Heart right ventricle (tissue), 16 donors: ENCODE data around the gene ECI2. TPM values are rescaled to one million over a fixed set of nuclear protein-coding genes. Genes with fewer than 3 reads are reported as not detected.

Source experiments
- ATAC-seq, 8 donors: fragments of 200-7000 bp; cut with Tn5 transposase; one replicate each; pipeline ENCODE4 v1.9.1; 2020; ENCODE audit warnings: mild to moderate bottlenecking in 8 of 8, moderate library complexity in 8 of 8, moderate number of reproducible peaks in 1 of 8
- DNase-seq, 2 donors: peaks; one replicate each; pipeline ENCODE4 v3.0.0-alpha.2; 2020
- H3K27ac ChIP-seq, 10 donors: fragments of 200-600 bp; sonication (generic) in 2 of 10; one replicate each; pipeline versions ENCODE4 v1.5.0 to v1.8.0; 2020 to 2022; ENCODE audit warnings: mild to moderate bottlenecking in 3 of 10
- H3K27me3 ChIP-seq, 7 donors: fragments of 200-600 bp; one replicate each; pipeline ENCODE4 v1.8.0; 2021 to 2022; ENCODE audit warnings: mild to moderate bottlenecking in 2 of 7
- H3K36me3 ChIP-seq, 9 donors: fragments of 200-600 bp; sonication (generic) in 1 of 9; one replicate each; pipeline versions ENCODE4 v1.5.0 to v1.8.0; 2020 to 2022; ENCODE audit warnings: mild to moderate bottlenecking in 2 of 9
- H3K4me1 ChIP-seq, 9 donors: fragments of 200-600 bp; sonication (generic) in 1 of 9; one replicate each; pipeline versions ENCODE4 v1.5.0 to v1.8.0; 2020 to 2022; ENCODE audit warnings: mild to moderate bottlenecking in 4 of 9
- H3K4me3 ChIP-seq, 10 donors: fragments of 200-600 bp; sonication (generic) in 2 of 10; one replicate each; pipeline versions ENCODE4 v1.5.0 to v1.8.0; 2020 to 2022; ENCODE audit warnings: mild to moderate bottlenecking in 7 of 10, moderate library complexity in 2 of 10
- H3K9me3 ChIP-seq, 11 donors: fragments of 200-600 bp in 10 of 11; sonication (generic) in 2 of 11; one replicate each; pipeline versions ENCODE4 v1.5.0 to v1.8.0; 2013 to 2022; ENCODE audit warnings: mild to moderate bottlenecking in 2 of 11, control low read depth in 1 of 11, moderate library complexity in 1 of 11
- CTCF ChIP-seq, 9 donors: fragments of 200-600 bp; sonication (generic) in 2 of 9; IDR thresholded peaks; one replicate each; pipeline versions ENCODE4 v1.5.0 to v1.8.0; 2021 to 2022; ENCODE audit warnings: antibody characterized with exemption in 9 of 9, mild to moderate bottlenecking in 5 of 9, moderate library complexity in 1 of 9
- WGBS, 2 donors: extraction: QIAGEN DNeasy Blood & Tissue Kit; methylation state at CpG; one replicate each; pipeline ENCODE4 v1.1.7; 2013; ENCODE audit warnings: inconsistent platforms in 1 of 2; 5-methylcytosine and 5-hydroxymethylcytosine counted together
- intact Hi-C, 10 donors: fragments of 100-400 bp; cut with DNase I; formaldehyde crosslinking; loops; one replicate each; pipeline versions ENCODE4 v1.11.1 to v1.14.2; 2022
- polyA plus RNA-seq, 2 donors: library from polyadenylated mRNA; stranded (reverse); fragments of 200-250 nt; gene quantifications; one replicate each; pipeline ENCODE4 v1.2.3, GENCODE V29; 2013
- total RNA-seq, 10 donors: library from RNA; stranded (reverse); fragmentation: NEBNext Ultra II Directional in 3 of 10; extraction: Animal tissue kit (Norgen Biotek cat#: 25700) in 3 of 10; gene quantifications; one replicate each; pipeline versions ENCODE4 v1.2.1 to v1.2.4, GENCODE V29; 2021 to 2023
- donor health status: Arrhythmogenic right ventricular cardiomyopathy.
- donor health status: ischemic (EF 13 %, LVEDD 7.1; RV severe dilation, severe dysfunction).
- donor health status: healthy with polysubstance abuse.
- donor health status: DM: no; HTN: yes; CAD: no.
- donor health status: DM: no; HTN: no; CAD: no.
- donor health status: ischemic (EF 25% LVEDD 6.9; RV normal size, moderate dysfunction).
- donor health status: ischemic (EF 25% LVEDD 5.7; RV mildly dilated, moderate dysfunction).
- donor health status: healthy.
- donor health status: DM: yes; HTN: yes; CAD: no.
- donor health status: Ischemic cardiomyopathy.
- donor health status: ischemic (EF 35%, LVEDD 5.7; RV mildly dilated, moderate dysfunction).
- donor health status: nonischemic (EF 11% LVEDD 7.7; RV severe dilation, severe dysfunction).
- donor health status: DM: yes; HTN: yes; CAD: no.
- donor health status: PGD.
- donor health status: ischemic (EF 29% LVEDD 5.4; RV normal size, mild dysfunction).
- donor health status: nonischemic (EF 23%, LVEDD 6.1; RV moderate dilation, normal function).

The ECI2 gene
- total and polyA plus RNA-seq, 12 donors, result 54.9 to 194 (median 162) TPM

GRCh38 chr6:4145083-4145482 lies 9.7 kb upstream of the ECI2 start:
- Histone ChIP-seq H3K27ac (no peak overlapping the region), H3K27me3 (no peaks in the 10 kb centered on the region), H3K36me3 (no peaks in the 10 kb centered on the region), H3K9me3 (peaks cover 0 to 7% (median 0%) of the 10 kb centered on the region in 11 donors), H3K4me3 (no peak overlapping the region), H3K4me1 (no peaks in the 10 kb centered on the region)
- 89 to 93% methylated on average over 2 of the region's 2 CpGs for WGBS, 2 donors
- no peak for DNase-seq
- ATAC-seq, result no peak
- no peak for TF ChIP-seq CTCF (IDR thresholded peaks at IDR 0.05)
- intact Hi-C loops, result no loop called here

- H3K4me1 ChIP-seq, result peaks cover under 1 to 15% (median 10%) of the 10 kb centered on the region in 9 donors
- no peak overlapping the region for H3K4me3 ChIP-seq
- no peak for ATAC-seq
- TF ChIP-seq CTCF (IDR thresholded peaks at IDR 0.05), result no peak
- peaks cover 0 to 7% (median 0%) of the 10 kb centered on the region in 11 donors for H3K9me3 ChIP-seq
- 73 to 80% methylated on average over 3 of the region's 3 CpGs for WGBS, 2 donors
- H3K27ac ChIP-seq, result no peak overlapping the region
- no peaks in the 10 kb centered on the region for H3K27me3 ChIP-seq
- H3K36me3 ChIP-seq, result no peaks in the 10 kb centered on the region
- intact Hi-C loops, result loop anchor here in 1 of 10 donors (10.0 kb wide), 1 partner anchor 394 kb away; no protein-coding TSS in a partner anchor
- no peak for DNase-seq
These were observed 3.9 kb upstream of the ECI2 start for GRCh38 chr6:4139272-4139671.

- no peak for TF ChIP-seq CTCF (IDR thresholded peaks at IDR 0.05)
- peaks cover 0 to 5% (median 0%) of the 10 kb centered on the region in 11 donors for H3K9me3 ChIP-seq
- H3K27ac ChIP-seq, result no peak overlapping the region
- ATAC-seq, result no peak
- no peak for DNase-seq
- peaks cover 8 to 25% (median 19%) of the 10 kb centered on the region in 9 donors for H3K4me1 ChIP-seq
- peaks cover 0 to 7% (median 0%) of the 10 kb centered on the region in 9 donors for H3K36me3 ChIP-seq
- intact Hi-C loops, result loop anchor here in 1 of 10 donors (10.0 kb wide), 1 partner anchor 393 kb away; no protein-coding TSS in a partner anchor
- H3K27me3 ChIP-seq, result no peaks in the 10 kb centered on the region
- no peak overlapping the region for H3K4me3 ChIP-seq
- 85 to 88% methylated on average over 3 of the region's 3 CpGs for WGBS, 2 donors
These were observed 2.8 kb upstream of the ECI2 start for GRCh38 chr6:4138186-4138585.

GRCh38 chr6:4136354-4136831 lies 1.0 kb upstream of the ECI2 start:
- peak in 1 of 9 donors; percentile 10 for TF ChIP-seq CTCF (IDR thresholded peaks at IDR 0.05)
- peaks cover 8 to 27% (median 19%) of the 10 kb centered on the region in 9 donors for H3K4me1 ChIP-seq
- peaks cover 0 to 24% (median 5%) of the 10 kb centered on the region in 9 donors for H3K36me3 ChIP-seq
- H3K4me3 ChIP-seq, result peak overlapping the region; percentile 33 to 96 (median 75)
- intact Hi-C loops, result loop anchor here in 2 of 10 donors (1.0 to 10.0 kb wide), 2 partner anchors 20 to 392 kb away; no protein-coding TSS in a partner anchor
- no peak for DNase-seq
- H3K27ac ChIP-seq, result peak overlapping the region; percentile 75 to 96 (median 90)
- no peaks in the 10 kb centered on the region for H3K27me3 ChIP-seq
- no peaks in the 10 kb centered on the region for H3K9me3 ChIP-seq
- 22 to 55% methylated on average over 1 of the region's 1 CpG for WGBS, 2 donors
- ATAC-seq, result no peak
